ENCODE data around the gene PARP2. TPM values are rescaled to one million over a fixed set of nuclear protein-coding genes. Genes with fewer than 3 reads are reported as not detected.
A peak's percentile ranks its signal among the peaks of the same experiment; 100 is the strongest.

Gene PARP2
- total RNA-seq, 1 donor from 2014 or later = 25.3 TPM

GRCh38 chr14:20343862-20344220 is 406 bp downstream of the PARP2 start:
- H3K27ac Mint-ChIP-seq (ENCODE audit: unreplicated experiment) = peak overlapping the region; percentile 96
- no peaks in the 10 kb centered on the region for H3K9me3 Mint-ChIP-seq (ENCODE audit: unreplicated experiment)
- TF ChIP-seq CTCF (IDR thresholded peaks at IDR 0.05) = no peak
- peaks cover 9% of the 10 kb centered on the region for H3K4me1 Mint-ChIP-seq (ENCODE audit: unreplicated experiment)
- peaks cover 9% of the 10 kb centered on the region for H3K36me3 Mint-ChIP-seq (ENCODE audit: unreplicated experiment)
- H3K4me3 Mint-ChIP-seq (ENCODE audit: unreplicated experiment) = peak overlapping the region; percentile 90
- DNase-seq (ENCODE audit: extremely low spot score, unreplicated experiment) = no peak
- H3K27me3 Mint-ChIP-seq (ENCODE audit: unreplicated experiment) = peaks cover 2% of the 10 kb centered on the region

GRCh38 chr14:20345366-20345765 is 1.9 kb downstream of the PARP2 start:
- peak overlapping the region; percentile 33 for H3K27ac Mint-ChIP-seq (ENCODE audit: unreplicated experiment)
- H3K4me1 Mint-ChIP-seq (ENCODE audit: unreplicated experiment) = peaks cover 9% of the 10 kb centered on the region

GRCh38 chr14:20346713-20347112 is 3.3 kb downstream of the PARP2 start:
- no peak overlapping the region for H3K4me3 Mint-ChIP-seq (ENCODE audit: unreplicated experiment)
- H3K4me1 Mint-ChIP-seq (ENCODE audit: unreplicated experiment) = peaks cover 9% of the 10 kb centered on the region
- no peak for DNase-seq (ENCODE audit: extremely low spot score, unreplicated experiment)
- H3K27ac Mint-ChIP-seq (ENCODE audit: unreplicated experiment) = no peak overlapping the region
- peaks cover 19% of the 10 kb centered on the region for H3K36me3 Mint-ChIP-seq (ENCODE audit: unreplicated experiment)
- no peaks in the 10 kb centered on the region for H3K9me3 Mint-ChIP-seq (ENCODE audit: unreplicated experiment)
- no peaks in the 10 kb centered on the region for H3K27me3 Mint-ChIP-seq (ENCODE audit: unreplicated experiment)
- no peak for TF ChIP-seq CTCF (IDR thresholded peaks at IDR 0.05)

More at GRCh38 chr14:20345366-20345765, 1.9 kb downstream of the PARP2 start:
- Mint-ChIP-seq H3K36me3 (ENCODE audit: unreplicated experiment) (peaks cover 14% of the 10 kb centered on the region), H3K9me3 (ENCODE audit: unreplicated experiment) (no peaks in the 10 kb centered on the region), H3K4me3 (ENCODE audit: unreplicated experiment) (no peak overlapping the region), H3K27me3 (ENCODE audit: unreplicated experiment) (no peaks in the 10 kb centered on the region)
- TF ChIP-seq CTCF (IDR thresholded peaks at IDR 0.05) = no peak
- DNase-seq (ENCODE audit: extremely low spot score, unreplicated experiment) = no peak

GRCh38 chr14:20347747-20348146 is 4.3 kb downstream of the PARP2 start:
- H3K36me3 Mint-ChIP-seq (ENCODE audit: unreplicated experiment) = peaks cover 21% of the 10 kb centered on the region
- no peak overlapping the region for H3K4me3 Mint-ChIP-seq (ENCODE audit: unreplicated experiment)

GRCh38 chr14:20350282-20350681 is 6.8 kb downstream of the PARP2 start:
- no peak for TF ChIP-seq CTCF (IDR thresholded peaks at IDR 0.05)
- no peaks in the 10 kb centered on the region for H3K9me3 Mint-ChIP-seq (ENCODE audit: unreplicated experiment)
- no peak for DNase-seq (ENCODE audit: extremely low spot score, unreplicated experiment)
- no peaks in the 10 kb centered on the region for H3K27me3 Mint-ChIP-seq (ENCODE audit: unreplicated experiment)
- H3K27ac Mint-ChIP-seq (ENCODE audit: unreplicated experiment) = no peak overlapping the region
- no peak overlapping the region for H3K4me3 Mint-ChIP-seq (ENCODE audit: unreplicated experiment)
- H3K4me1 Mint-ChIP-seq (ENCODE audit: unreplicated experiment) = no peaks in the 10 kb centered on the region
- peaks cover 35% of the 10 kb centered on the region for H3K36me3 Mint-ChIP-seq (ENCODE audit: unreplicated experiment)

More at GRCh38 chr14:20347747-20348146, 4.3 kb downstream of the PARP2 start:
- TF ChIP-seq CTCF (IDR thresholded peaks at IDR 0.05) = no peak
- Mint-ChIP-seq H3K27ac (ENCODE audit: unreplicated experiment) (no peak overlapping the region), H3K9me3 (ENCODE audit: unreplicated experiment) (no peaks in the 10 kb centered on the region), H3K27me3 (ENCODE audit: unreplicated experiment) (no peaks in the 10 kb centered on the region), H3K4me1 (ENCODE audit: unreplicated experiment) (peaks cover 9% of the 10 kb centered on the region)
- no peak for DNase-seq (ENCODE audit: extremely low spot score, unreplicated experiment)

Data from osteocyte (in vitro differentiated cells).